Measurements from ENCODE around the gene TNK2.

DNA sequence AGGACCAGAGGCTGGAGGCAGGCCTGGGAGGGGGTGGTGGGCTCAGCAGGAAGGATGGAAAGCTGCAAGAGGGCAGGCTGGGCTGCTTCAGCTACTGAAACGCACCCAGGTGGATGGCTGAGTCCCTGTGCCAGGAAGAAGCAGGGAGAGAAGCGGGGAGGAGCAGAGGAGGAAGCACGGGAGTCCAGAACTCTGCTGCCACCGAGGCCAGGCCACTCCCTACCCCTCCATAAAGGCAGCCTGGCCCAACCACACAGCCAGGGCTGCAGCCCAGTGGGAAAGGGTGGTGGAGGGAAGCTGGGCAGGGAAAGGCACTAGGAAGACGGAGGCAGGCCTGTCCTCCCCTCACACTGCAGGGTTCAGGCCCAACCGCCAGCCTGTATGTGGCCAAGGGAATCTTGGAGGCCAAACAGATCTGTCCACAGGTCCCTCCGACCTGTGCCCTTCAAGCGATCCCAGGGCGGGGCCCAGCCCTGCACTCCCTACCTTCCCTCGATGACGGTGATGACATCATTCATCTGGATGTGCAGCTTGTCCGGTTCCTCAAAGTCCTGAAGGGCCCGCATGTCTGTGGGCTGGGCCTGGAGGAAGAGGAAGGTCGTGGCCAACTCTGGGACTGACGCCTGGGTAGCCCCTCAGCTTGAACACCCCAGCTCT is 30.5 kb downstream of the TNK2 start:
- TF ChIP-seq ZNF274 (IDR thresholded peaks at IDR 0.05; ENCODE audit: low read depth, low read length) (no peak), YY1 (IDR thresholded peaks at IDR 0.05; ENCODE audit: insufficient read depth, insufficient read length) (no peak)
